CD1c-positive myeloid dendritic cell (primary cell): ENCODE data around the gene GPR173.

Experiments used
- DNase-seq: peaks from one replicate; pipeline ENCODE4 v3.0.0-alpha.2; 2016; ENCODE audit errors: extremely low spot score

Gene GPR173

GRCh38 chrX:53071064-53071463, 22.5 kb downstream of the GPR173 start:
- no peak for DNase-seq

DNA sequence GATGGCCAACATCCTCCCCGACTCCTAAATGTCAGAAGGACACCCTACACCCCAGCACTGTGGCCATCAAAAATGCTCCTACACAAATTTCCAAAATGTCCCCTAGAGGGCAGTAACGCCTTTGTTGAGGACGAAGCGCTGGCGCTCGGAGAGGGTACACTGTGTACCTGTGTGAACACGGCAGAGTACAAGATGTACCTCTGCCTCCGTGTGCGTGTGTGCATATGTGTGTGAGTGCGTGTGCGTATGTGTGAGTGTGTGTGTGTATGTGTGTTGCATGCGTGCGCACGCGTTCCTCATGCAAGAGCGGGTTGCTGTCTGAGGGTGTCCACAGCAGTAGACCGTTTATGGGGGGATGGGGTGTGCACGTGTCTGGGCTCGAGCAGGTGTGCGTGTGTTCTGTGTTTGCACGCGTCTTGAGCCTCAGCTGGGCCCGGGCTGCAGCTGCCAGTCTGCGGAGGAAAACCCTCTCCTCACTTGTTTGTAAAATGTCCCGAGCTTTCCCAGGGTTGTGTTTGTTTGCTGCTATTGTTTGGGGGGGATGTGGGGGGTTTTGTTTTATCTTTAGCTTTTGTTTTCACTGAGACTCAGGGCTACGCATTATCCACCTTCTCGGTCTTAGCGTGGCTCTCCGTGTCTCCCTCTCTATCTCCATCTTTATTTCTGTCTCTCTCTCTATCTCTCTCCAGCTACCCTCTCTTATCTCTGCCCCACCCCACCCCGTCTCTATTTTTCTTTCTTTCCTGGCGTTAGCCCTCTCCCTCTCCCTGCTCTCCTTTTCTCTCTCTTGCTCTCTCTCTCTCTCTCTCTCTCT, 23.2 kb downstream of the GPR173 start:
- DNase-seq, result peak; percentile 74

GRCh38 chrX:53072418-53073114, 24.0 kb downstream of the GPR173 start:
- DNase-seq, result no peak

DNA sequence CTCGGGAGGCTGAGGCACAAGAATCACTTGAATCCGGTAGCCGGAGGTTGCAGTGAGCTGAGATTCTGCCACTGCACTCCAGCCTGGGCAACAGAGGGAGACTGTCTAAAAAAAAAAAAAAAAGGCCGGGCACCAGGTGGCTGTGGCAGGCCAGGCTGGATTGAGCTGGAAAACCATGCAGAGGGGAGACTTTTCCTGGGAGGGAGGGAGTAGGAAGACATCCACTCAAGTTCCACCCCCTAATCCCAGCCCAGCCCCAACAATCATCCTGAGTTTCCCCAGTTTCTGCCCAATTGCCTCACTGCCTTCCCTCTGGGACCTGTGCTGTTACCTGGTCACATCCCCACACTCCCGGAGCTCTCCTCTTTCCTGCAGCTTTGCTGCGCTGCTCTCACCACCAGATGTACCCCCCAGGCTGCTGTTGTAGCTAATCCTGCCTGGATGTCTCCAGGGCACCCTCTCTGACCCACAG, 24.6 kb downstream of the GPR173 start:
- no peak for DNase-seq

DNA sequence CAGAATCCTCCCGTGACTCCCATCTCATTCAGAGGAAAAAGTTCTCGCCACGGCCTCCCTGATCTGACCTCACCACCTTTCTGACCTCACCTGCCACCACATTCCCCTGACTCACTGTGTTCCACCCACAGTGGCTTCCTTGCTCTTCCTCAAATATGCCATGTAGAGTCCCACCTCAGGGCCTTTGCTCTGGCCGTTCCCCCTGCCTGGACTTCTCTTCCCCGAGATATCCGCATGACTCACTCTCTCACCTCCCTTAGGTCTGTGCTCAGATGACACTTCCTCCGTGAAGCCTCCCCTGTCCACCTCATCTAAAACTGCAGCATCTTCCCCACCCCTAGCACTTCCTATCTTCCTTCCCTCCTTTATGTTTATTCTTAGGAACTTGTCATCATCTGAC, 26.4 kb downstream of the GPR173 start:
- no peak for DNase-seq

GRCh38 chrX:53076671-53077070, 28.1 kb downstream of the GPR173 start:
- no peak for DNase-seq

DNA sequence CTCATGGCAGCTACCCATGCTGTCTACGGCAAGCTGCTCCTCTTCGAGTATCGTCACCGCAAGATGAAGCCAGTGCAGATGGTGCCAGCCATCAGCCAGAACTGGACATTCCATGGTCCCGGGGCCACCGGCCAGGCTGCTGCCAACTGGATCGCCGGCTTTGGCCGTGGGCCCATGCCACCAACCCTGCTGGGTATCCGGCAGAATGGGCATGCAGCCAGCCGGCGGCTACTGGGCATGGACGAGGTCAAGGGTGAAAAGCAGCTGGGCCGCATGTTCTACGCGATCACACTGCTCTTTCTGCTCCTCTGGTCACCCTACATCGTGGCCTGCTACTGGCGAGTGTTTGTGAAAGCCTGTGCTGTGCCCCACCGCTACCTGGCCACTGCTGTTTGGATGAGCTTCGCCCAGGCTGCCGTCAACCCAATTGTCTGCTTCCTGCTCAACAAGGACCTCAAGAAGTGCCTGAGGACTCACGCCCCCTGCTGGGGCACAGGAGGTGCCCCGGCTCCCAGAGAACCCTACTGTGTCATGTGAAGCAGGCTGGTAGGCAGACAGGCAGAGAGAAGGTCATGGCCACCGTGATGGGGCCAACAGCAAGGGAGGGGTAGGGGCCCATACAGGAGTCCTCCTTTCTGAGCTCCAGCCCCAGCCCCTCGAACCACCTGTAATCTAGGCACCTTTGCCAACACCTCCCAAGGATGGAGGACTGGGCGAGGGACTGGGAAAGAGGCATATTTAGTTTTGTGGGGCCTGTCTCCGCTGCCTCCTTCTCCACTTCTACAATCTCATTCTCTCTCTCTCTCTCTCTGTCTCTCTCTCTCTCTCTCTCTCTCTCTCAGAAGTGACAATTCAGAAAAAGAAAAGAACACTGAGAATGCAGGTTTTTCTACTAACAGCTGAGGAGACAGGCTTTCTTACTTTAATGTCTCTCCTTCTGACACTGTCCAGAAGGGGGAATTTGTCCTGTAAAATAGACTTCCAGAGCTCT, 28.9 kb downstream of the GPR173 start:
- DNase-seq, result no peak

- no peak for DNase-seq
These were observed 30.4 kb downstream of the GPR173 start for GRCh38 chrX:53078943-53079342.

GRCh38 chrX:53080628-53081580, 32.3 kb downstream of the GPR173 start:
- DNase-seq, result no peak

DNA sequence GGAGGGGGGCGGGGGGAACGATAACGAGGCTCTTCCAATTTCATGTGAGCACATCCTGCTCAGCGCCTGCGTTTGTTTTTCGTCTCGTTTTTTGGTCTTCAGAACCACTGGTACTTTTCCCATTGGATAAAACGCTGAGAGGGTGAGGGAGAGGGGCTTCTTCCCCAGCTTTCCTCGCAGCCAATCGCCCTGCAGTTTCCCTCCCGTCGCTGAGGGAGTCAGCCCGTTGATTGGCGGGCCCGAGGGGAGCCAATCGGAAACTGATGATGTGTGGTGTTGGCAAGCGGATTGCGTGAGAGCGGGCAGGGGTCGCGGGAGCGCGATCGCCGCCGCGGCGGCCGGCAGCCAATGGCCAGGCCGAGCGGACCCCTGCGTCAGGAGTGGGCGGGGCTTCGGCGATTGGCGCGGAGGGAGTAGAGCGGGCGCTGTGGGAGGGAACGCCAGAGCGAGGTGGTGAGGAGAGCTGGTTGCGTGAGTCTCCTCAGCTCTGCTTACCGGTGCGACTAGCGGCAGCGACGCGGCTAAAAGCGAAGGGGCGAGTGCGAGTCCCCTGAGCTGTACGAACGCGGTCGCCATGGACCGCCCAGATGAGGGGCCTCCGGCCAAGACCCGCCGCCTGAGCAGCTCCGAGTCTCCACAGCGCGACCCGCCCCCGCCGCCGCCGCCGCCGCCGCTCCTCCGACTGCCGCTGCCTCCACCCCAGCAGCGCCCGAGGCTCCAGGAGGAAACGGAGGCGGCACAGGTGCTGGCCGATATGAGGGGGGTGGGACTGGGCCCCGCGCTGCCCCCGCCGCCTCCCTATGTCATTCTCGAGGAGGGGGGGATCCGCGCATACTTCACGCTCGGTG, 33.6 kb downstream of the GPR173 start, which contains the start of gene TSPYL2:
TSS of gene TSPYL2 (plus strand) at position 443 of the 848 bp plus-strand sequence. CDS start at position 575, 132 bp downstream.
- peak; percentile 92 for DNase-seq

- DNase-seq, result no peak
These were observed 34.4 kb downstream of the GPR173 start for GRCh38 chrX:53082773-53083616.

GRCh38 chrX:53084043-53084570, 35.5 kb downstream of the GPR173 start:
- DNase-seq, result no peak

GRCh38 chrX:53084863-53085262, 36.3 kb downstream of the GPR173 start:
- DNase-seq, result no peak

GRCh38 chrX:53085661-53086229, 37.2 kb downstream of the GPR173 start:
- no peak for DNase-seq

GRCh38 chrX:53086464-53086863, 37.9 kb downstream of the GPR173 start:
- no peak for DNase-seq

DNA sequence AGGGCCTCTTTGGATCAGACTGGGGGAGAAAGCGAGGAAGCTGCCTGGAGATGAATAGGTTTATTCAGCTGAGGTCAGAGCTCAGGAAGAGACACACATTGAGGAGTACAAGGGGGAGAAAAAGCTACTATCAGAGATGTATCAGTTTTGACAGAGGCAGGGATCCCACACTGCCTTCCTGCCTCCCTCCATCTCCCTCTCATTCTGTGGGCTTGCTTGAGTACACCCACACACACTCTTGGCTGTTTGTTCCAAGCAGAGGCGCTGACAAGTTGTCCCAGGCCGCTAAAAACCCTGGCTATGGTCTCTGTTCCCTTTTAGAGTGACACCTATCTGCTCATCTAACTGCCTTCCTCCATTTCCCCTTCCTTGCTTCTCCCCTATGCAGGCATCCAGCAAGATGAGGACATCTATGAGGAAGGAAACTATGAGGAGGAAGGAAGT, 38.8 kb downstream of the GPR173 start:
- DNase-seq, result peak; percentile 14

DNA sequence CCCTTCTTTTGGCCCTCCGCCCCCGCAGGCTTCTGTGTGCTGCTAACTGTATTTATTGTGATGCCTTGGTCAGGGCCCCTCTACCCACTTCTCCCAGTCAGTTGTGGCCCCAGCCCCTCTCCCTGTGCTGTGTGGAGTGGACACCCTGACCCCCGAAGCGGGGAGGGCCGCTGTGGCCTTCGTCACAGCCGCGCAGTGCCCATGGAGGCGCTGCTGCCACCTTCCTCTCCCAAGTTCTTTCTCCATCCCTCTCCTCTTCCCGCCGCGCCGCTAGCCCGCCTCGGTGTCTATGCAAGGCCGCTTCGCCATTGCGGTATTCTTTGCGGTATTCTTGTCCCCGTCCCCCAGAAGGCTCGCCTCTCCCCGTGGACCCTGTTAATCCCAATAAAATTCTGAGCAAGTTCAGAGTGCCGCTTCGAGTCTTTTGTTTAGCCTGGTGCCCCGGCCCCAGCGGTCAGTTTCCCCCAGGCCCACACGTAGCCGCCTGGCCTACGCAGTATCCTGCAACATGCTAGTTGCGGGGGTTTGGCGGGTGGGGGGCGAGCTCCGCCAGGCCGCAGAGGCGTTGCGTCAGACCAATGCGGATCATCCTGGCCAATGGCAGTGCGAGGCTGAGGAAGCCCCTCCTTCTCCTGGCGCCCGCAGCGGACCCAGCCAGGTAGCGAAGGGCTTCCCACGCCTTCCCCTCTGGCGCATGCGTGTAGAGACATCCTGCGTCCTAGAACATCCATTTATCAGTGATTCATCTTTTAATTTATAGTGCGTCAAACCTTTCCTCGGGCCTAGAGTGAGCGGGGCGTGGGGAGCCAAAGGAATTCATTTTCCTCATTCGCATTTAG, 39.8 kb downstream of the GPR173 start:
- DNase-seq, result peak; percentile 63
